ENCODE measurements around the gene TRMT2B.
"Not testable (repeated sequence)": the region's sequence is repeated elsewhere in the genome, so short reads cannot be mapped to it uniquely, and the experiment has no call there.

TRMT2B gene, protein sequence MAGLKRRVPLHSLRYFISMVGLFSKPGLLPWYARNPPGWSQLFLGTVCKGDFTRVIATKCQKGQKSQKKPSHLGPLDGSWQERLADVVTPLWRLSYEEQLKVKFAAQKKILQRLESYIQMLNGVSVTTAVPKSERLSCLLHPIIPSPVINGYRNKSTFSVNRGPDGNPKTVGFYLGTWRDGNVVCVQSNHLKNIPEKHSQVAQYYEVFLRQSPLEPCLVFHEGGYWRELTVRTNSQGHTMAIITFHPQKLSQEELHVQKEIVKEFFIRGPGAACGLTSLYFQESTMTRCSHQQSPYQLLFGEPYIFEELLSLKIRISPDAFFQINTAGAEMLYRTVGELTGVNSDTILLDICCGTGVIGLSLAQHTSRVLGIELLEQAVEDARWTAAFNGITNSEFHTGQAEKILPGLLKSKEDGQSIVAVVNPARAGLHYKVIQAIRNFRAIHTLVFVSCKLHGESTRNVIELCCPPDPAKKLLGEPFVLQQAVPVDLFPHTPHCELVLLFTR

GRCh38 chrX:101051549-101052302 lies at the start of gene TRMT2B:
Gene TRMT2B, minus strand, starts transcription at chrX:101052111. Its CDS starts 9,822 bp downstream, at chrX:101042289.
- peak; percentile 40 to 60 for DNase-seq (ENCODE audit: low read depth in 2 of 2)

GRCh38 chrX:101097546-101098453 lies 45.9 kb upstream of the TRMT2B start, which contains the start of gene CENPI:
Gene CENPI, plus strand, starts transcription at chrX:101098204. Its CDS starts 2,867 bp downstream, at chrX:101101071.
- peak; percentile 81 for DNase-seq (ENCODE audit: low read depth in 2 of 2)

DNA sequence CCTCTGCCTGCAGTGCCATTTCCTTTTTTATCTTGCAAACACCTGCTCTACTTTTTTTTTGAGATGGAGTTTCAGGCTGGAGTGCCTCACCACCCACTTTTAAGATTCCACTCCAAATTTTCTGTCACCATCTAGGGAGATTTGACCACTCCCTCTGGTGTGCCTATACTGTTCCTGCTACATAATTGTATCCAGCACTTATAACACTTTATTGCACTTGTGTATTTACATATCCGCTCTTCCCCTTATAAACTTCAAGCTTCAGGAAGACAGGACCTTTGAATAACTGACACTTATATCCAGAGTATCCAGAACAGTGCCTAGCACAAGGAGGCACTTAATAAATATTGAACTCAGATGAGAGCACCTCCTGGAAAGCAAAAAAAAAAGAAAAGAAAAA lies 39.9 kb upstream of the TRMT2B start:
- no peak for DNase-seq (ENCODE audit: low read depth in 2 of 2)

DNA sequence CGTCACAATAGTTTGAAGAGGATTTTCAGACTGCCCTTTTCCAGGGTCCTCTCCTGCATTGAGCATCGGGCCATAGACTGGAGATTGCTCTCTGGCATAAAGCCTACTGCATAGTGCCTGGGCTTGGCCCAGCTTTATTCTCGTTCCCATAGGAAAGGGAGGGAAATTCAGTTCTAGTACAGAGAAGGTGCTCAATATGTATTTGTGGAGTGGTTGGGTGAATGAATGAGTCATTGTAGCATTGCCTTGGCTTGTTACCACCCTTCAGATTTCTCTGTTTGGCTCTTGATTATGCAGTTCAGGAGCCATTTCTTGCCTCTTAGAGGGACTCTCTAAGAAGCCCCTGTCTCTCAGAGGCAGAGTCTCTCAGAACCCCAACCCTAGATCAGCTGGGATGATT lies 29.3 kb upstream of the TRMT2B start:
- DNase-seq (ENCODE audit: low read depth in 2 of 2) = no peak

DNA sequence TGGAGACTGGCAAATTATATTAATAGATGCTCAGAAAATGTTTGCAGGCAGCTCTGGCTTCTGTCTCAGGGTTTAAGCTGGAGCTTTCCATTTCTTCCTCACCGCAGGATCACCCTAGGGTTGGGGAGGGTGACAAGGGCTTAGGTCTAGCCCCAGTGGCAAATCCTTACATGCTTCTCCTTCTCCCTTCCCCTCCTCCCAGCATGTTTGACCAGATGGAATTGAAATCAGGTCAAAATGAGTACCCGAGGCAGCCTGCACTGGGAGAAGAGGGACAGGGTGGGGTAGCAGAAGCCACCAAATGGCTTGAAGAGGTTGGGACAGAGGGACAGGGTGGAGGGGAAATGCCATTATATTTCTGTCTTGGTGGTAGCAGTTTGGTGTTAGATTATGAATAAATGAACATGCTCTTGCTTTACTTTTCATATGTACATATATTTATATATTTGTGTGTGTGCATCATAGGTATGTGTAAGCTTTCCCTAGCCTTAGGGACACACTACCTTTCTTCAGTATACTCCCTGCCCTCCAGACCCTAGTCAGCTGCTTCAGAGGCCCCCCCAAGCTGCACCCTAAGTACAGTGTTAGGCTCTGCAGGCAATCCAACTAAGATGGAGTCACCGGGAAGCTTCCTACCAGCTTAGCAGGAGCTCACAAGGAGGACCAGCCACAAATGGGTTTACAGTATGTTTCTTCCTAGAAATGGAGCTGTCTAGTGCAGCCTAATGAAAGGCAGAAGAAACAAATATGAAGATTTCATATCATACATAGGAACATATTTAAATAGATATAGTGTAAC lies 28.6 kb upstream of the TRMT2B start:
- DNase-seq (ENCODE audit: low read depth in 2 of 2) = no peak

- DNase-seq (ENCODE audit: low read depth in 2 of 2) = no peak
Observed at GRCh38 chrX:101079736-101080270, 27.9 kb upstream of the TRMT2B start.

- no peak for DNase-seq (ENCODE audit: low read depth in 2 of 2)
Observed at GRCh38 chrX:101078716-101079598, 27.0 kb upstream of the TRMT2B start, which contains the start of gene TMEM35A. Gene TMEM35A, plus strand, starts transcription at chrX:101078879. Its CDS starts 124 bp downstream, at chrX:101079003.

GRCh38 chrX:101071582-101071981 lies 19.7 kb upstream of the TRMT2B start:
- no peak for DNase-seq (ENCODE audit: low read depth in 2 of 2)

- DNase-seq (ENCODE audit: low read depth in 2 of 2) = no peak
Observed at GRCh38 chrX:101062176-101062575, 10.3 kb upstream of the TRMT2B start.

DNA sequence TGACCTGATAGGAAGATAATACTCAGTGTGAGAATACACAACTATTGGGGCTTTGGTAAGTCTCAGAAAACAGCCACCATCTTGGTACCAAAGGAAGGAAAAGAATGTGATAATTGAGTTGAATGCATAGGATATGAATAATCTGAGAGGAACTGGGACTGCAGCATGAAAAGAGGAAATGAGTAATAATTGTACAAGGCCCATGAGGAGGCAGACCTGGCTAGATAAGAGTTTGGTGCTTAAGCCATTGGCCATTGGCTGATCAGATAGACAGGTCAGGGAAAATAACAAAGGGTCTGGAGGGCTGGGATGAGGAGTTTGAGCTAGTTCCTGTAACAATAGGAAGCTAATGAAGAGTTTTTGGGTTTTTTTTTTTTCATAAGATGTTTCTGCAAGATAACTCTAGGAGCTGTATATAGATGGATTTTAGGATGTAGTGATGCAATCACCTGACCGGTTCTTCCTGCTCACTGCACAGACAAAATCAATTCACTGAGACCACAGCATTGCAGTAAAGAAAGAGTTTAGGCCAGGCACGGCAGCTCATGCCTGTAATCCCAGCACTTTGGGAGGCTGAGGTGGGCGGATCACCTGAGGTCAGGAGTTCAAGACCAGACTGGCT lies 5.3 kb upstream of the TRMT2B start:
- DNase-seq (ENCODE audit: low read depth in 2 of 2) = no peak

DNA sequence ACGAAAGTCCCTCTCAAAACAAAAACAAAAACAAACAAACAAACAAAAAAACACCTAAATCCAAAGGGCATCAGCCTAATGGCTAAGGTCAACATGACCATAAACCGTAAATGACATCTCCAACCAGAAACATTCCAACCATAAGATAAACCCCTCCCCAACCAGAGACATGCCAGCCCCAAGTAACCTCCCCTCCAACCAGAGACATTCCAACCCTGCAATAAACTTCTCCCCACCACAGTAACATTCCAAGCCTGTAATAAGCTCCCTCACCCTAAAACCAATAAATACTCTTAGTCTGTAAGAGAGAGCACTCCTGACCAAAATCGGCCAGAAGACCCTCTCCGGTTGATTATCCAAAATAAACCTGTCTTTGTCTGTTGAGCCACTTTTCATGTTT lies 4.6 kb upstream of the TRMT2B start:
- not testable (repeated sequence) for DNase-seq (ENCODE audit: low read depth in 2 of 2)

GRCh38 chrX:101051153-101051548 lies 760 bp downstream of the TRMT2B start:
- no peak for DNase-seq (ENCODE audit: low read depth in 2 of 2)

DNA sequence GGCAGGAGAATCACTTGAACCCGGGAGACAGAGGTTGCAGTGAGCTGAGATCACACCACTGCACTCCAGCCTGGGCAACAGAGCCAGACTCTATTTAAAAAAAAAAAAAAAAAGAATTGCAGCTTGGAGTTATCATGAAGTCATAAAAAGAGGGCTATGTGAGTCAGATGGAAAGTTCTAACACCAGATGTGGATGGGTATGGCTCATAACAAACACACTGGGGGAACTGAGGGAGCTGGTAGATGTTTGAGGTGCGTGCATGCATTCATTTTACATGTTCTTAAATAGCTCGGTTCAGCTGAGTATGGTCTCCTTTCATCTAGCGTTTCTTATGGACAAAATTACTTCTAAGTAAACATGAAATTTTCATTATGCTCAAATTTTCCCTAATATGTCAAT lies 11.7 kb downstream of the TRMT2B start:
- no peak for DNase-seq (ENCODE audit: low read depth in 2 of 2)

DNA sequence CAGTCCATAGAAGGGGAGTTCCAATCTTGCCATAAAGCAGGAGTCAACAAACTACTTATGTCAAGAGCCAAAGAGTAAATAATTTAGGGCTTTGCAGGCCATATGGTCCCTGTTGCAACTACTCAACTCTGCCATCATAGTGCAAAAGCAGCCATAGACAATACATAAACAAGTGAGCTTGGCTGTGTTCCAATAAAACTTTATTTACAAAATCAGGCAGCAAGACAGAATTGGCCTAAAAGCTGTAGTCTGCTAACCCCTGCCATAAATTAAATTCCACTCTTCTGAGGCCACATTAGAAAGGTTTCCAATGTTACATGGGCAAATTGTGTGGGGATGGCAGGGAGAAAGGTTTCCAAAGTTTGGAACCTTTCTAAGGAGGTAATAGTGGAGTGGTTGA lies 14.7 kb downstream of the TRMT2B start:
- DNase-seq (ENCODE audit: low read depth in 2 of 2) = no peak

DNA sequence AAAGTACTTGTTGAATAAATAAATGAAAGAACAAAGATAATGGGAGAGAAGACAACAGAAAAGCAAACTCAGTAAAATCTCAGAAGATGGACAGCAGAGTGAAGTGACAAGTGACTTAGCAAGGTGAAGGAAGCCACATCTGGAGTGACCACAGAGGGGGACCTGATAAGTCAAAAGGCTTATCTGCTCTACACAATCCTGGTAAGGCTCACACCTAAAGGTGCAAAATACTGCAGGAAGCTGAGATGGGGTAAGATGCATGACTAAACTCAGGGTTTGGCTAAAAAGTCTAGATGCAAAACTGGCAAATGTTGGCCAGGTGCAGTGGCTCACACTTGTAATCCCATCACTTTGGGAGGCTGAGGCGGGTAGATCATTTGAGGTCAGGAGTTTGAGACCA lies 22.2 kb downstream of the TRMT2B start:
- DNase-seq (ENCODE audit: low read depth in 2 of 2) = no peak

DNA sequence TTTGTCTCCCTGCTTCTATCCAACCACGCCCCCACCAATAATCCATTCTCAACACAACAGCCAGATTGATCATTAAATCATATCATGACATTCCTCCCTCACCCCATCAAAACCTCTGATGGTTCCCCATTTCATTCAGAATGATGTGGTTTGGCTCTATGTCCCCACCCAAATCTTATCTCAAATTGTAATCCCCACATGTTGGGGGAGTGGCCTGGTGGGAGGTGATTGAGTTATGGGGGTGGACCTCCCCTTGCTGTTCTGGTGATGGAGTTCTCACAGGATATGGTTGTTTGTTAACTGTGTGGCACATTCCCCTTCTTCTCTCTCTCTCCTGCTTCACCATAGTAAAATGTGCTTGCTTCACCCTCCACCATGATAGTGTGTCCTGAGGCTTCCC lies 23.3 kb downstream of the TRMT2B start:
- no peak for DNase-seq (ENCODE audit: low read depth in 2 of 2)

GRCh38 chrX:101025126-101025525 lies 26.8 kb downstream of the TRMT2B start:
- DNase-seq (ENCODE audit: low read depth in 2 of 2) = no peak

DNA sequence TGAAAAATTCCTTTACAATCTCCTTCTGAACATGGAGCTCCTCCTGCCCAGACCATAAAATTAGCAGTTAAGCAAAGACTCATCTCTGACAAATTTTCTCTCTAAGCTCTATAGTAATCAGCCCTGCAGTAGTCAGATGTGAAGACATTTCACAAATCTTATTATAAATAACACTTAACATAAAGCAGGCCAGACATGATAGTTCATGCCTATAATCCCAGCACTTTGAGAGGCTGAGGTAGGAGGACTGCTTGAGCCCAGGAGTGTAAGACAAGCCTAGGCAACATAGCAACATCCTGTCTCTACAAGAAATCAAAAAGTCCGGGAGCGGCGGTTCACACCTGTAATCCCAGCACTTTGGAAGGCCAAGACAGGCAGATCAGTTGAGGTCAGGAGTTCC lies 29.9 kb downstream of the TRMT2B start:
- DNase-seq (ENCODE audit: low read depth in 2 of 2) = no peak

DNA sequence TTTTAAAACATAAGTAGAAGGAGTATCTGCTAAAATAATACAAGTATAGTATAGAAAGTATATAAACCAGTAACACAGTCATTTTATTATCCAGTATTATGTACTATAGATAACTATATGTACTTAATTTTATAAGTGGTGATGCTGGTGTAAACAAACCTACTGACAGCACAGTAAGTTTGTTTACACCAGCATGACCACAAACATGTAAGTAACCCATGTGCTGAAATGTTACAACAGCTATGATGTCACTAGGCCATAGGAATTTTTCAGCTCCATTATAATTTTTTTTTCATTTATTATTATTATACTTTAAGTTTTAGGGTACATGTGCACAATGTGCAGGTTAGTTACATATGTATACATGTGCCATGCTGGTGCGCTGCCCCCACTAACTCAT lies 39.9 kb downstream of the TRMT2B start:
- not testable (repeated sequence) for DNase-seq (ENCODE audit: low read depth in 2 of 2)

Measured in stimulated activated CD8-positive, alpha-beta memory T cell treated with anti-CD3 and anti-CD28 coated beads, Interleukin-7, amount 100 ng/mL, for 1 hour (primary cell).